ENCODE measurements around the gene TRAF3IP1. TPM values are rescaled to one million over a fixed set of nuclear protein-coding genes. Genes with fewer than 3 reads are reported as not detected.

The TRAF3IP1 gene
- total and polyA plus RNA-seq, 2 of the 13 experiments (the other 11 are each of a cell fraction or from before 2014, with no cell fraction given): 4.1 to 12.9 TPM

DNA sequence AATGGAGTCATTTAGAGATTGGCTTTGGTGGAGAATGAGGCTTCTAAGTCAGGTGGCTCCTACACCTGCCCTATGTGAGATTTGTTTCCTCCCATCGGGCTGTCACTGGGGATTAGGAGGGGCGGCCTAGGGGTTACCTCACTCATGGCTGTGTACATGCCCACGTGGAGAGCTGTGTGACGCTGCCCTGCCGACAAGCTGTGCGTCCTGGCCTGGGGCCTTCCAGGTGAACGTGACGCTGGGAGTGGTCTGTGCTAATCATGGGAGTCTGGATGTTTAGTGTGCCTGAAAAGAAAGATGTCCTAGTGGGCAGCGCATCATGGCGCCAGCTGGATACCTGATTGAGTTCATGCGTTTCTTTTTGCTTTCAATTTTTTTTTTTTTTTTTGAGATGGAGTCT, 120.4 kb downstream of the TRAF3IP1 start:
- CTCF ChIA-PET (ENCODE audit: low intra/inter-chr PET ratio, low total read pairs): no interaction called here
- no TSS peak for BruUV-seq (replicated peaks)
- in situ Hi-C loops (cut with HindIII; ENCODE audit: extremely low pct_ligation_motif_present, low pct_unique_long_range_greater_than_20kb): no loop called here
- peak overlapping the region; percentile 65 for H3K27ac ChIP-seq (ENCODE audit: extremely low read length, insufficient read depth, low read length)
- peaks cover 78% of the 10 kb centered on the region for H3K79me2 ChIP-seq (ENCODE audit: insufficient read depth, low read length)
- 96% methylated on average over 11 of the region's 11 CpGs for WGBS (ENCODE audit: low lambda C conversion rate)
- FAIRE-seq: no peak
- peaks cover 42% of the 10 kb centered on the region for H3K4me1 ChIP-seq (ENCODE audit: insufficient read depth, low read length)
- DNase-seq (ENCODE audit: low spot score): no peak
- ATAC-seq: peak; percentile 4; the same call in 1 of the 3 replicates
- intact Hi-C loops (cut with micrococcal nuclease; ENCODE audit: unreplicated experiment): loop anchor here (1.0 to 10.0 kb wide), 3 partner anchors 9 to 376 kb away; partner anchors contain the start of gene SCLY
- peak overlapping the region in 1 of 3 experiments; percentile 52; a peak in 1 of 6 replicates for H3K4me3 ChIP-seq (replicated peaks in 1 of 3; ENCODE audit: insufficient read depth in 1 of 3, low read depth in 2 of 3, low read length in 3 of 3)
- no peaks in the 10 kb centered on the region for H3K9me3 ChIP-seq (ENCODE audit: low read length)
- peak overlapping the region; percentile 24; the same call in 1 of the 2 replicates for H3K9ac ChIP-seq (ENCODE audit: insufficient read depth, low read depth, low read length)
- POLR2A ChIA-PET: interaction anchor here (1.3 kb wide), 3 partner anchors 9 to 70 kb away, joined by 3 to 7 read pairs (median 4); no protein-coding TSS in a partner anchor
- peaks cover 26 to 70% of the 10 kb centered on the region in 2 experiments for H3K36me3 ChIP-seq (replicated peaks in 1 of 2; ENCODE audit: control insufficient read depth in 1 of 2, insufficient read depth in 2 of 2, low read length in 2 of 2)
- H3K4me2 ChIP-seq (ENCODE audit: low read depth, low read length): peak overlapping the region; percentile 15
- H3K27me3 ChIP-seq (ENCODE audit: control insufficient read depth in 1 of 2, insufficient read depth in 2 of 2, low read length in 2 of 2): no peaks in the 10 kb centered on the region
- no peaks in the 10 kb centered on the region for H4K20me1 ChIP-seq (ENCODE audit: insufficient read depth, low read length)
- H2AFZ ChIP-seq (ENCODE audit: low read length): no peak overlapping the region
- TF ChIP-seq, protein P1, sequence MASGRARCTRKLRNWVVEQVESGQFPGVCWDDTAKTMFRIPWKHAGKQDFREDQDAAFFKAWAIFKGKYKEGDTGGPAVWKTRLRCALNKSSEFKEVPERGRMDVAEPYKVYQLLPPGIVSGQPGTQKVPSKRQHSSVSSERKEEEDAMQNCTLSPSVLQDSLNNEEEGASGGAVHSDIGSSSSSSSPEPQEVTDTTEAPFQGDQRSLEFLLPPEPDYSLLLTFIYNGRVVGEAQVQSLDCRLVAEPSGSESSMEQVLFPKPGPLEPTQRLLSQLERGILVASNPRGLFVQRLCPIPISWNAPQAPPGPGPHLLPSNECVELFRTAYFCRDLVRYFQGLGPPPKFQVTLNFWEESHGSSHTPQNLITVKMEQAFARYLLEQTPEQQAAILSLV (CRISPR knock-in tag; IDR thresholded peaks at IDR 0.05; ENCODE audit: borderline replicate concordance): no peak
- TF ChIP-seq, protein P2, sequence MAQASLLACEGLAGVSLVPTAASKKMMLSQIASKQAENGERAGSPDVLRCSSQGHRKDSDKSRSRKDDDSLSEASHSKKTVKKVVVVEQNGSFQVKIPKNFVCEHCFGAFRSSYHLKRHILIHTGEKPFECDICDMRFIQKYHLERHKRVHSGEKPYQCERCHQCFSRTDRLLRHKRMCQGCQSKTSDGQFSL (CRISPR knock-in tag; IDR thresholded peaks at IDR 0.05): no peak
- 0 out of 2 replicates have a peak, but pooled peaks have one; percentile 50 for TF ChIP-seq ZNF224 (CRISPR knock-in tag; IDR thresholded peaks at IDR 0.05)
- TF ChIP-seq ZBTB8A (CRISPR knock-in tag; IDR thresholded peaks at IDR 0.05; ENCODE audit: borderline replicate concordance, low read depth): no peak
- TF ChIP-seq, protein P3, sequence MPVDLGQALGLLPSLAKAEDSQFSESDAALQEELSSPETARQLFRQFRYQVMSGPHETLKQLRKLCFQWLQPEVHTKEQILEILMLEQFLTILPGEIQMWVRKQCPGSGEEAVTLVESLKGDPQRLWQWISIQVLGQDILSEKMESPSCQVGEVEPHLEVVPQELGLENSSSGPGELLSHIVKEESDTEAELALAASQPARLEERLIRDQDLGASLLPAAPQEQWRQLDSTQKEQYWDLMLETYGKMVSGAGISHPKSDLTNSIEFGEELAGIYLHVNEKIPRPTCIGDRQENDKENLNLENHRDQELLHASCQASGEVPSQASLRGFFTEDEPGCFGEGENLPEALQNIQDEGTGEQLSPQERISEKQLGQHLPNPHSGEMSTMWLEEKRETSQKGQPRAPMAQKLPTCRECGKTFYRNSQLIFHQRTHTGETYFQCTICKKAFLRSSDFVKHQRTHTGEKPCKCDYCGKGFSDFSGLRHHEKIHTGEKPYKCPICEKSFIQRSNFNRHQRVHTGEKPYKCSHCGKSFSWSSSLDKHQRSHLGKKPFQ (CRISPR knock-in tag; IDR thresholded peaks at IDR 0.05; ENCODE audit: insufficient replicate concordance): peak; percentile 39
- no peak for TF ChIP-seq IKZF1 (IDR thresholded peaks at IDR 0.05)
- 0 out of 2 replicates have a peak, but pooled peaks have one; percentile 9 for TF ChIP-seq PHF20 (CRISPR knock-in tag; IDR thresholded peaks at IDR 0.05)
- TF ChIP-seq ZNF441 (CRISPR knock-in tag; IDR thresholded peaks at IDR 0.05; ENCODE audit: borderline replicate concordance): no peak
- no peak for TF ChIP-seq ZNF850 (CRISPR knock-in tag; conservative IDR thresholded peaks at IDR 0.05)
- TF ChIP-seq ZBTB1 (CRISPR knock-in tag; IDR thresholded peaks at IDR 0.05; ENCODE audit: borderline replicate concordance): no peak
- no peak for TF ChIP-seq SRY (CRISPR knock-in tag; IDR thresholded peaks at IDR 0.05)
- TF ChIP-seq ZNF251 (CRISPR knock-in tag; IDR thresholded peaks at IDR 0.05): no peak
- TF ChIP-seq FLYWCH1 (CRISPR knock-in tag; IDR thresholded peaks at IDR 0.05): no peak
- TF ChIP-seq ZBTB38 (CRISPR knock-in tag; IDR thresholded peaks at IDR 0.05): peak; percentile 70
- TF ChIP-seq, protein P4, sequence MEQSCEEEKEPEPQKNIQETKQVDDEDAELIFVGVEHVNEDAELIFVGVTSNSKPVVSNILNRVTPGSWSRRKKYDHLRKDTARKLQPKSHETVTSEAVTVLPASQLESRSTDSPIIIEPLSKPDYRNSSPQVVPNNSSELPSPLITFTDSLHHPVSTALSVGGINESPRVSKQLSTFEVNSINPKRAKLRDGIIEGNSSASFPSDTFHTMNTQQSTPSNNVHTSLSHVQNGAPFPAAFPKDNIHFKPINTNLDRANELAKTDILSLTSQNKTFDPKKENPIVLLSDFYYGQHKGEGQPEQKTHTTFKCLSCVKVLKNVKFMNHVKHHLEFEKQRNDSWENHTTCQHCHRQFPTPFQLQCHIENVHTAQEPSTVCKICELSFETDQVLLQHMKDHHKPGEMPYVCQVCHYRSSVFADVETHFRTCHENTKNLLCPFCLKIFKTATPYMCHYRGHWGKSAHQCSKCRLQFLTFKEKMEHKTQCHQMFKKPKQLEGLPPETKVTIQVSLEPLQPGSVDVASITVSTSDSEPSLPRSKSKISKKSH (CRISPR knock-in tag; IDR thresholded peaks at IDR 0.05; ENCODE audit: borderline replicate concordance): peak; percentile 7; the same call in 1 of the 2 replicates
